OCI-LY1 (cell line): Measurements from ENCODE around the gene AP2A1.
"Not testable (repeated sequence)": the region's sequence is repeated elsewhere in the genome, so short reads cannot be mapped to it uniquely, and the experiment has no call there.

ENCODE experiments used
- H2AFZ ChIP-seq: fragments of 200-600 bp; sonication (generic), shearing (Covaris generic); 2 replicates; pipeline ENCODE4 v1.6.0; 2014; ENCODE audit warnings: antibody characterized with exemption, mild to moderate bottlenecking, low read length
- H3F3A ChIP-seq: fragments of 200-600 bp; sonication (generic), shearing (Covaris generic); 2 replicates; pipeline ENCODE4 v1.6.0; 2014; ENCODE audit warnings: mild to moderate bottlenecking, antibody characterized with exemption, low read length, moderate library complexity; ENCODE audit not compliant: insufficient read depth
- H3K27ac ChIP-seq: fragments of 200-600 bp; sonication (generic); 2 replicates; pipeline ENCODE4 v1.5.1; 2014; ENCODE audit warnings: low read length, mixed run types, mild to moderate bottlenecking, low read depth; ENCODE audit not compliant: poor library complexity, severe bottlenecking
- H3K27me3 ChIP-seq: fragments of 200-600 bp; sonication (generic); 2 replicates; pipeline ENCODE4 v1.6.0; 2014; ENCODE audit warnings: antibody characterized with exemption, mild to moderate bottlenecking, low read length, moderate library complexity; ENCODE audit not compliant: insufficient read depth
- H3K36me3 ChIP-seq: fragments of 200-600 bp; sonication (generic); 2 replicates; pipeline ENCODE4 v1.6.1; 2014; ENCODE audit warnings: mild to moderate bottlenecking, antibody characterized with exemption, low read length, moderate library complexity, mixed read lengths; ENCODE audit not compliant: insufficient read depth
- H3K4me1 ChIP-seq: fragments of 200-600 bp; sonication (generic); 2 replicates; pipeline ENCODE4 v1.5.1; 2014; ENCODE audit warnings: mild to moderate bottlenecking, low read length, moderate library complexity; ENCODE audit not compliant: insufficient read depth, severe bottlenecking
- H3K4me2 ChIP-seq: fragments of 200-600 bp; sonication (generic), shearing (Covaris generic); 2 replicates; pipeline ENCODE4 v1.6.1; 2014; ENCODE audit warnings: low read length
- H3K4me3 ChIP-seq: fragments of 200-600 bp; sonication (generic); 2 replicates; pipeline ENCODE4 v1.5.1; 2014; ENCODE audit warnings: low read length, low read depth, mild to moderate bottlenecking, mixed read lengths; ENCODE audit not compliant: poor library complexity, severe bottlenecking
- H3K79me2 ChIP-seq: fragments of 200-600 bp; shearing (Covaris generic); 2 replicates; pipeline ENCODE4 v1.6.1; 2016; ENCODE audit warnings: mixed run types, low read length, mixed read lengths; ENCODE audit not compliant: insufficient read depth
- H3K9ac ChIP-seq: fragments of 200-600 bp; sonication (generic), shearing (Covaris generic); 2 replicates; pipeline ENCODE4 v1.6.1; 2014; ENCODE audit warnings: mild to moderate bottlenecking, low read length, mixed read lengths
- H3K9me2 ChIP-seq: fragments of 200-600 bp; sonication (generic), shearing (Covaris generic); 2 replicates; pipeline ENCODE4 v1.6.1; 2014; ENCODE audit warnings: low read depth, mild to moderate bottlenecking, low read length, mixed read lengths
- H3K9me3 ChIP-seq: fragments of 200-600 bp; shearing (Covaris generic); 2 replicates; pipeline ENCODE4 v1.6.1; 2014; ENCODE audit warnings: low read length, mixed read lengths
- H4K20me1 ChIP-seq: fragments of 200-600 bp; sonication (generic), shearing (Covaris generic); 2 replicates; pipeline ENCODE4 v1.6.0; 2016; ENCODE audit warnings: mild to moderate bottlenecking, low read length; ENCODE audit not compliant: insufficient read depth
- CTCF ChIP-seq: fragments of 200-600 bp; sonication (generic), shearing (Covaris generic); IDR thresholded peaks from 2 replicates; pipeline ENCODE4 v1.5.1; 2017; ENCODE audit warnings: mild to moderate bottlenecking, antibody characterized with exemption, low read length, moderate library complexity, mixed read lengths
- EZH2 ChIP-seq: fragments of 200-600 bp; sonication (generic), shearing (Covaris generic); IDR thresholded peaks from 2 replicates; pipeline ENCODE4 v1.8.0; 2017; ENCODE audit warnings: borderline replicate concordance, mixed run types, mild to moderate bottlenecking, antibody characterized with exemption, low read length, moderate library complexity, mixed read lengths

Gene AP2A1

GRCh38 chr19:49816590-49816989 lies 49.8 kb downstream of the AP2A1 start:
- TF ChIP-seq EZH2 (no peak), CTCF (no peak)
- H2AFZ ChIP-seq = no peak overlapping the region
- no peak overlapping the region for H3K9ac ChIP-seq
- H3K79me2 ChIP-seq = peaks cover 30% of the 10 kb centered on the region
- no peaks in the 10 kb centered on the region for H3K27me3 ChIP-seq
- peaks cover 55% of the 10 kb centered on the region for H3K4me1 ChIP-seq
- no peak overlapping the region for H3K4me3 ChIP-seq
- H3K9me2 ChIP-seq = no peaks in the 10 kb centered on the region
- H3F3A ChIP-seq = peaks cover 10% of the 10 kb centered on the region
- no peaks in the 10 kb centered on the region for H3K9me3 ChIP-seq
- peak overlapping the region; percentile 99 for H3K27ac ChIP-seq
- H4K20me1 ChIP-seq = no peaks in the 10 kb centered on the region
- H3K36me3 ChIP-seq = peaks cover 20% of the 10 kb centered on the region; the same call in 1 of the 2 replicates
- H3K4me2 ChIP-seq = no peak overlapping the region

GRCh38 chr19:49817964-49818648 lies 51.3 kb downstream of the AP2A1 start, which contains the start of gene MED25:
Gene MED25 (plus strand): TSS chr19:49818289. CDS start chr19:49818342, 53 bp downstream.
- Histone ChIP-seq H3K36me3 (peaks cover 34% of the 10 kb centered on the region), H3F3A (peaks cover 10% of the 10 kb centered on the region), H3K4me3 (peak within 1 kb of the TSS; percentile 99), H4K20me1 (no peaks in the 10 kb centered on the region), H2AFZ (no peak within 1 kb of the TSS), H3K27me3 (no peaks in the 10 kb centered on the region), H3K4me2 (peak within 1 kb of the TSS; percentile 88), H3K9ac (peak within 1 kb of the TSS; percentile 100), H3K9me2 (no peaks in the 10 kb centered on the region), H3K9me3 (no peaks in the 10 kb centered on the region), H3K79me2 (peaks cover 30% of the 10 kb centered on the region), H3K4me1 (peaks cover 56% of the 10 kb centered on the region), H3K27ac (peak within 1 kb of the TSS; percentile 99)
- TF ChIP-seq EZH2 (no peak), CTCF (no peak)

- Histone ChIP-seq H3K4me1 (peaks cover 61% of the 10 kb centered on the region), H3K27ac (peak overlapping the region; percentile 99), H3K36me3 (peaks cover 37% of the 10 kb centered on the region), H3K9ac (peak overlapping the region; percentile 100), H4K20me1 (no peaks in the 10 kb centered on the region), H3K79me2 (peaks cover 31% of the 10 kb centered on the region), H3K9me2 (no peaks in the 10 kb centered on the region), H3K4me2 (peak overlapping the region; percentile 88), H2AFZ (no peak overlapping the region), H3K9me3 (no peaks in the 10 kb centered on the region), H3F3A (peaks cover 10% of the 10 kb centered on the region), H3K27me3 (no peaks in the 10 kb centered on the region), H3K4me3 (peak overlapping the region; percentile 99)
- no peak for TF ChIP-seq CTCF
- TF ChIP-seq EZH2 = no peak
Measured at GRCh38 chr19:49818649-49819370, 52.0 kb downstream of the AP2A1 start.

GRCh38 chr19:49819452-49820115 lies 52.8 kb downstream of the AP2A1 start:
- Histone ChIP-seq H3K4me3 (peak overlapping the region; percentile 99), H3K4me2 (peak overlapping the region; percentile 88), H3K4me1 (peaks cover 61% of the 10 kb centered on the region), H3K36me3 (peaks cover 45% of the 10 kb centered on the region), H3K79me2 (peaks cover 38% of the 10 kb centered on the region), H3K27ac (peak overlapping the region; percentile 99), H3K9ac (peak overlapping the region; percentile 100)
- H3K9me2 ChIP-seq, H2AFZ ChIP-seq, H4K20me1 ChIP-seq, H3K27me3 ChIP-seq, H3F3A ChIP-seq, H3K9me3 ChIP-seq: not testable (repeated sequence)
